IMR-90 (cell line): ENCODE data around the gene SECTM1.

Experiments
- MAZ ChIP-seq: IDR thresholded peaks from 2 replicates; pipeline ENCODE4 v1.6.1; 2012; ENCODE audit warnings: low read depth, mild to moderate bottlenecking, low read length, improper control_type of control experiment, moderate library complexity, borderline replicate concordance
- MXI1 ChIP-seq: IDR thresholded peaks from 2 replicates; pipeline ENCODE4 v1.6.1; 2012; ENCODE audit warnings: low read depth, mild to moderate bottlenecking, low read length, moderate library complexity, borderline replicate concordance
- NFE2L2 ChIP-seq: fragments of 150-350 bp; IDR thresholded peaks from 2 replicates; pipeline ENCODE4 v1.6.1; 2016; ENCODE audit warnings: low read depth, mild to moderate bottlenecking, low read length
- POLR2A ChIP-seq: IDR thresholded peaks from 2 replicates; pipeline ENCODE4 v1.6.1; 2012; ENCODE audit warnings: mild to moderate bottlenecking, low read depth, low read length
- RAD21 ChIP-seq: IDR thresholded peaks from 2 replicates; pipeline ENCODE4 v1.6.1; 2012; ENCODE audit warnings: low read length, improper control_type of control experiment
- SMC3 ChIP-seq: fragments of 150-350 bp; IDR thresholded peaks from 2 replicates; pipeline ENCODE4 v1.6.1; 2016; ENCODE audit warnings: low read depth, mild to moderate bottlenecking, antibody characterized with exemption, low read length, moderate library complexity
- TF ChIP-seq, protein P1 (sequence below): conservative IDR thresholded peaks from 2 replicates; pipeline ENCODE4 v1.5.1; 2012; ENCODE audit warnings: mild to moderate bottlenecking, low read depth, low read length, improper control_type of control experiment

DNA sequence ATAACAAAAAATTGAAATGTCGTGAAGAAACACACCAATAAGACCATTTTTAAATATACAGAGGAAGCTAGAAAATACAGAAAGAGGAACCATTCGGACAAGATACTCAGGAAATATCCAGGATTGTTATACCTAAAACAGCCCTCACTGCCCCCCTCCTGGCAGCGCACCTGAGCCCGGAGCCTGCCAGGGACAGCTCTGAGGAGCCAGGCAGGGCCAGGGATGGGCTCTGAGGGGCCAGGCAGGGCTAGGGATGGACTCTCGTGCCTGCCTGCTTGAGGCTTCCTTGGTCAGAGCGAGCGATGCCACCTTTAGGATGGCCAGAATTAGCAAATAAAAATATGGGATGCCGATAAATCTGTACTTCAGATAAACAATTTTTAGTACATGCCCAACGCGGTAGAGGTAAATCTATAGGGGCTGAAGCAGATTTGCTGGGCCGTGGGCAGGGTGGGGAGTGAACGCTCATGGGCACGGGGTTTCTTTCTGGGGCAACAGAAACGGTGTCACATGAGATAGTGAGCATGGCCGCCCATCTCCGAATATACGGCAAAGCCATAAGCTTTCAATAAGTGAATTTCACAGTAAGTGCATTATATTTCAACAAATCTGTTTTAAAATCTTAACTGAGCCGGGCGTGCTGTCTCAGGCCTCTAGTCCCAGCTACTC is 41.9 kb downstream of the SECTM1 start:
- no peak for TF ChIP-seq POLR2A
- TF ChIP-seq, protein P1, sequence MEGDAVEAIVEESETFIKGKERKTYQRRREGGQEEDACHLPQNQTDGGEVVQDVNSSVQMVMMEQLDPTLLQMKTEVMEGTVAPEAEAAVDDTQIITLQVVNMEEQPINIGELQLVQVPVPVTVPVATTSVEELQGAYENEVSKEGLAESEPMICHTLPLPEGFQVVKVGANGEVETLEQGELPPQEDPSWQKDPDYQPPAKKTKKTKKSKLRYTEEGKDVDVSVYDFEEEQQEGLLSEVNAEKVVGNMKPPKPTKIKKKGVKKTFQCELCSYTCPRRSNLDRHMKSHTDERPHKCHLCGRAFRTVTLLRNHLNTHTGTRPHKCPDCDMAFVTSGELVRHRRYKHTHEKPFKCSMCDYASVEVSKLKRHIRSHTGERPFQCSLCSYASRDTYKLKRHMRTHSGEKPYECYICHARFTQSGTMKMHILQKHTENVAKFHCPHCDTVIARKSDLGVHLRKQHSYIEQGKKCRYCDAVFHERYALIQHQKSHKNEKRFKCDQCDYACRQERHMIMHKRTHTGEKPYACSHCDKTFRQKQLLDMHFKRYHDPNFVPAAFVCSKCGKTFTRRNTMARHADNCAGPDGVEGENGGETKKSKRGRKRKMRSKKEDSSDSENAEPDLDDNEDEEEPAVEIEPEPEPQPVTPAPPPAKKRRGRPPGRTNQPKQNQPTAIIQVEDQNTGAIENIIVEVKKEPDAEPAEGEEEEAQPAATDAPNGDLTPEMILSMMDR = no peak
- no peak for TF ChIP-seq MAZ
- no peak for TF ChIP-seq RAD21
- TF ChIP-seq SMC3 = no peak
- no peak for TF ChIP-seq MXI1
- no peak for TF ChIP-seq NFE2L2
